Activated CD4-positive, alpha-beta T cell treated with anti-CD3 and anti-CD28 coated beads, Interleukin-2, amount 10 ng/mL, durations not matched to agents 24 days and 14 days (primary cell): ENCODE data around the gene PHEX. TPM values are rescaled to one million over a fixed set of nuclear protein-coding genes. Genes with fewer than 3 reads are reported as not detected.

ENCODE experiments used
- DNase-seq: peaks from one replicate; pipeline ENCODE4 v3.0.0; 2022
- H3K27ac Mint-ChIP-seq: one replicate; pipeline ENCODE4 v1.8.0; 2022; ENCODE audit warnings: mild to moderate bottlenecking, mixed read lengths
- H3K27me3 Mint-ChIP-seq: one replicate; pipeline ENCODE4 v1.8.0; 2022; ENCODE audit warnings: mixed read lengths
- H3K36me3 Mint-ChIP-seq: one replicate; pipeline ENCODE4 v1.8.0; 2022; ENCODE audit warnings: low read depth, mild to moderate bottlenecking, mixed read lengths
- H3K4me1 Mint-ChIP-seq: one replicate; pipeline ENCODE4 v1.8.0; 2021; ENCODE audit warnings: mixed read lengths
- H3K4me3 Mint-ChIP-seq: one replicate; pipeline ENCODE4 v1.8.0; 2022; ENCODE audit warnings: mild to moderate bottlenecking, moderate library complexity, mixed read lengths
- H3K9me3 Mint-ChIP-seq: one replicate; pipeline ENCODE4 v1.8.0; 2021; ENCODE audit warnings: mixed read lengths
- intact Hi-C: fragments of 100-400 bp; cut with micrococcal nuclease; formaldehyde crosslinking; loops from one replicate; pipeline ENCODE4 v1.15.1; 2023
- total RNA-seq: library from RNA; stranded (reverse); gene quantifications from 2 replicates; pipeline ENCODE4 v1.2.3, GENCODE V29; 2022

The PHEX gene
- total RNA-seq, 1 donor from 2014 or later, result 13.4 TPM

DNA sequence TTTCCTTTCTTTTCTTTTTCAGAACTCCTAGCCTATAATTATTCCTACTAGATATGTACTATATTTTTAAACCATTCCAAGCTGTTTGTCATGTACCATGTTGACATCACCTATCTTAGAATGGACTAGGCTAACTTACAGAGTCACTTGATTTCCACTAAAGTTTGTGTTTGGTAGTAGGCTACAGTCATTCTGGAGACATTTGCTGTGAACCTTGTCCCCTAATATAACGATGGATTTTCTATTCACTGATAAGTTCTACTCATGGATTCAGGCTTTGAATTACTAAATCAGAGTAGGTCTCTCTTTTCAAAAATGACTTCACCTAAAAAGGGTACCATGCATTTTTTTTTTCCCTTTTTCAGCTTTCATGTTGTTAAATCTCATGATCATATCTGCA lies 93.4 kb downstream of the PHEX start:
- H3K36me3 Mint-ChIP-seq, result peaks cover 2% of the 10 kb centered on the region
- H3K4me1 Mint-ChIP-seq, result no peaks in the 10 kb centered on the region
- no peak for DNase-seq
- H3K27ac Mint-ChIP-seq, result no peak overlapping the region
- no peak overlapping the region for H3K4me3 Mint-ChIP-seq
- intact Hi-C loops, result no loop called here
- no peaks in the 10 kb centered on the region for H3K9me3 Mint-ChIP-seq
- no peaks in the 10 kb centered on the region for H3K27me3 Mint-ChIP-seq

DNA sequence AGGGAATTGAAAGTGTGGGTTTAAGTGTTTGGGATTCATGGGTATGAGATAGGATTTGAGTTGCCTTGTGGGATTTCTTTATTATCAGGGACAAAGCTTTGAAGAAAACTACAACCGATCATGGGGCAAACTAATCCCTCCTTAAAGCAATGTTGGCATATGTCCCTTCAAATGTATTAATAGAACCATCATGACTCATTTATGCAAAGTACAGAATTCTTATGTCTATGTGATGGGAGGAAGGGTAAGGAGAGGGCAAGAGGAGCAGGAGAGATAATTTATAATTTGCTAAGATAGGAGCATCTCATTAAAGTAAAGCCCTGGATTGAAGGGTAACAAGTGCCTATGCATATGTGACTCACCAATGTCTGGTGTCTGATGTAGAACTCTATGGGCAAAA lies 94.2 kb downstream of the PHEX start:
- no peaks in the 10 kb centered on the region for H3K4me1 Mint-ChIP-seq
- no peak overlapping the region for H3K4me3 Mint-ChIP-seq
- no peaks in the 10 kb centered on the region for H3K36me3 Mint-ChIP-seq
- no peaks in the 10 kb centered on the region for H3K27me3 Mint-ChIP-seq
- H3K27ac Mint-ChIP-seq, result no peak overlapping the region
- intact Hi-C loops, result no loop called here
- DNase-seq, result no peak
- no peaks in the 10 kb centered on the region for H3K9me3 Mint-ChIP-seq

DNA sequence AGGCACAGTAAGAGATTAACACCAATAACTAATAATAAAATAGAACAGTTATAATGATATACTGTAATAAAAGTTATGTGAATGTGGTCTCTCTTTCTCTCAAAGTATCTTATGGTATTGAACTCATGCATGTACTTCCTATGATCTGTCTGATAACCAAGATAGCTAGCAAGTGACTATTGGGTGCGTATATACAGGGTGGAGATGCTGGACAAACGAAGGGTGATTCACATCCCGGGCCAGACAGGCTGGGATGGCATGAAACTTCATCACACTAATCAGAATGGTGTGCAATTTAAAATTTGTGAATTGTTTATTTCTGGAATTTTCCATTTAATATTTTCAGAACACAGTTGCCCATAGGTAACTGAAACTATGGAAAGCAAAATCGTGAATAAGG lies 96.8 kb downstream of the PHEX start:
- no peak overlapping the region for H3K27ac Mint-ChIP-seq
- no peaks in the 10 kb centered on the region for H3K27me3 Mint-ChIP-seq
- no peak for DNase-seq
- intact Hi-C loops, result no loop called here
- H3K4me3 Mint-ChIP-seq, result no peak overlapping the region
- H3K4me1 Mint-ChIP-seq, result no peaks in the 10 kb centered on the region
- H3K36me3 Mint-ChIP-seq, result no peaks in the 10 kb centered on the region
- no peaks in the 10 kb centered on the region for H3K9me3 Mint-ChIP-seq

GRCh38 chrX:22134681-22135080 lies 102.6 kb downstream of the PHEX start:
- intact Hi-C loops, result loop anchor here (1.0 kb wide), 1 partner anchor 145 kb away; no protein-coding TSS in a partner anchor
- no peaks in the 10 kb centered on the region for H3K36me3 Mint-ChIP-seq
- no peak for DNase-seq
- no peak overlapping the region for H3K4me3 Mint-ChIP-seq
- no peaks in the 10 kb centered on the region for H3K27me3 Mint-ChIP-seq
- H3K9me3 Mint-ChIP-seq, result no peaks in the 10 kb centered on the region
- peaks cover 10% of the 10 kb centered on the region for H3K4me1 Mint-ChIP-seq
- no peak overlapping the region for H3K27ac Mint-ChIP-seq

- H3K36me3 Mint-ChIP-seq, result no peaks in the 10 kb centered on the region
- peak overlapping the region; percentile 20 for H3K27ac Mint-ChIP-seq
- no peaks in the 10 kb centered on the region for H3K9me3 Mint-ChIP-seq
- no peak overlapping the region for H3K4me3 Mint-ChIP-seq
- intact Hi-C loops, result loop anchor here (1.0 kb wide), 1 partner anchor 146 kb away; no protein-coding TSS in a partner anchor
- no peaks in the 10 kb centered on the region for H3K27me3 Mint-ChIP-seq
- H3K4me1 Mint-ChIP-seq, result peaks cover 10% of the 10 kb centered on the region
- DNase-seq, result no peak
These were observed 103.1 kb downstream of the PHEX start for GRCh38 chrX:22135171-22135711.

GRCh38 chrX:22135994-22136684 lies 104.0 kb downstream of the PHEX start:
- H3K27ac Mint-ChIP-seq, result peak overlapping the region; percentile 60
- H3K9me3 Mint-ChIP-seq, result no peaks in the 10 kb centered on the region
- no peaks in the 10 kb centered on the region for H3K27me3 Mint-ChIP-seq
- no peaks in the 10 kb centered on the region for H3K36me3 Mint-ChIP-seq
- H3K4me3 Mint-ChIP-seq, result no peak overlapping the region
- intact Hi-C loops, result loop anchor here (1.0 kb wide), 2 partner anchors 147 to 151 kb away; no protein-coding TSS in a partner anchor
- peaks cover 10% of the 10 kb centered on the region for H3K4me1 Mint-ChIP-seq
- DNase-seq, result peak; percentile 70

DNA sequence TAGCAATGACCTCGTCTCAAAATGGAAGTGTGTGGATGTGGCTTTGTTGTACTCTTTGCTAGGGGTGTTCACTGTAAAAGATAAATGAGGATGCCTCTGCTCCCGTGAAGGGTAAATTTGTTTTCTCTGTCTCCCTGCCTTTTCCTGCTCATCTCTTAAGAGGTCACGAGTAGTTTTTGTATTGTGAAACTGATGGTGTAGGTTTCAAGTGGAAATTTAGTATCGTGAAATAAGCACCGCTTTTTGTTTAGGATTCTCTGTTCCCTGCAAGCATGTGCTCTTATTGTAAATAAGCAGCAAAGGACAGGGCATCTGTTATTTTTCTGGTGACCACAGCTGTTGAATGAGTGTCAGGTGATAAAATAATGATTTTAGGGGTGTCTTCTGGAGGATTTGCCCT lies 104.6 kb downstream of the PHEX start:
- DNase-seq, result no peak
- no peak overlapping the region for H3K27ac Mint-ChIP-seq
- H3K9me3 Mint-ChIP-seq, result no peaks in the 10 kb centered on the region
- intact Hi-C loops, result loop anchor here (1.0 kb wide), 1 partner anchor 151 kb away; no protein-coding TSS in a partner anchor
- no peak overlapping the region for H3K4me3 Mint-ChIP-seq
- peaks cover 10% of the 10 kb centered on the region for H3K4me1 Mint-ChIP-seq
- H3K36me3 Mint-ChIP-seq, result no peaks in the 10 kb centered on the region
- H3K27me3 Mint-ChIP-seq, result no peaks in the 10 kb centered on the region

GRCh38 chrX:22139822-22140221 lies 107.7 kb downstream of the PHEX start:
- intact Hi-C loops, result no loop called here
- H3K9me3 Mint-ChIP-seq, result no peaks in the 10 kb centered on the region

DNA sequence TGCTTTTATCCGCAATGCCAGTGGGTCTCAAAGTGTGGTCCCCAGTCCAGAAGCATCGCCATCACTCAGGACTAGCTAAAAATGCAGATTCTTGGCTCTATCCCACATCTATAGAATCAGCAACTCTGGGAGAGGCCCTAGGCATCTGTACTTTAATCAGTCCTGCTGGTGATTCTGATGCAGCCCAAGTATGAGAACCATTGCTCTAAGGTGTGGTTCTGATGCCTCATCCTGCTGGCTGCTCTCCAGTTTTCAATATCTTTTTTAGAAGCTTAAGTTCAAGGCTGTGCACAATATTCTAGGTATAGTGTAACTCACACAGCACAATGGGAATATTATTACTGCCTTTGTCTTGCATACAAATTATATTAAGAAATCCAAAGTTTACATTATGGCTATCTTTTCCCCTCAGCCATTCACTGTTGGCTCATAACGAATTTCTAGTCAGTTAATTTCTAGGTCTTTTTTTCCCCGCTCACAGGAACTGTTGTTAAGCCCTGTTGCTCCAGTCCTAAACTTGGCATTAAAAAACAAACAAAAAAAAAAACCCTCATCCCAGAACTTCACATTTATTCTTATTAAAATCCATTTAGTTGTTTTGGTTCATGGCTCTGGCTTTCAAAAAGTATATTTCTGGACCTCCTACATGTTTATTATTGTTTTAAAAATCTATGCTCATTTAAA lies 109.1 kb downstream of the PHEX start:
- Mint-ChIP-seq H3K27me3 (no peaks in the 10 kb centered on the region), H3K4me1 (peaks cover 1% of the 10 kb centered on the region), H3K36me3 (no peaks in the 10 kb centered on the region), H3K27ac (no peak overlapping the region), H3K4me3 (no peak overlapping the region), H3K9me3 (no peaks in the 10 kb centered on the region)
- intact Hi-C loops, result no loop called here
- DNase-seq, result no peak

More at GRCh38 chrX:22139822-22140221, 107.7 kb downstream of the PHEX start:
- Mint-ChIP-seq H3K4me1 (peaks cover 8% of the 10 kb centered on the region), H3K27ac (no peak overlapping the region), H3K27me3 (no peaks in the 10 kb centered on the region), H3K36me3 (no peaks in the 10 kb centered on the region), H3K4me3 (no peak overlapping the region)
- DNase-seq, result no peak

DNA sequence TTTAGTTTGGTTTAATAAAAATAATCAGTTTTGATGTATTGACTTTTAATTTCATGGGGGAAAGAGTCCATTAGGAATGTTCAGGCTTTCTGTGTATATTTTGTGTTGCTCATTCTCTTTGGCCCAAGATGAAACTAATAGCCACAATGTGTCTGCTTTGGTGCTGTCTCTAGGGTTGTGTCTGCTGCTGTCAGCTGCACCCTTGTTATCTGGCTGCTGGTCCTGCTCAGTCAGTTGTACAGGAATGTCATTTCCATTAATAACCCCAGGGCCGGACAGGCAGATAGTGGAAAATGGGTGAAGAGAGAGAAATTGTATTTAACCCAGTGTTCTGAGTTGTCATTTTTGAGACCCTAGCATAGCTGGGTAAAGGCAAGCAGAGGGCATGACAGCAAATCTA lies 115.1 kb downstream of the PHEX start:
- no peak for DNase-seq
- H3K27me3 Mint-ChIP-seq, result no peaks in the 10 kb centered on the region
- no peak overlapping the region for H3K4me3 Mint-ChIP-seq
- intact Hi-C loops, result no loop called here
- H3K9me3 Mint-ChIP-seq, result no peaks in the 10 kb centered on the region
- H3K36me3 Mint-ChIP-seq, result no peaks in the 10 kb centered on the region
- no peak overlapping the region for H3K27ac Mint-ChIP-seq
- no peaks in the 10 kb centered on the region for H3K4me1 Mint-ChIP-seq

- intact Hi-C loops, result no loop called here
- H3K27ac Mint-ChIP-seq, result no peak overlapping the region
- H3K4me1 Mint-ChIP-seq, result no peaks in the 10 kb centered on the region
These were observed 115.8 kb downstream of the PHEX start for GRCh38 chrX:22147942-22148341.

GRCh38 chrX:22148565-22148964 lies 116.4 kb downstream of the PHEX start:
- DNase-seq, result no peak
- H3K9me3 Mint-ChIP-seq, result no peaks in the 10 kb centered on the region
- H3K27ac Mint-ChIP-seq, result no peak overlapping the region
- no peaks in the 10 kb centered on the region for H3K36me3 Mint-ChIP-seq
- H3K4me1 Mint-ChIP-seq, result no peaks in the 10 kb centered on the region
- intact Hi-C loops, result no loop called here
- H3K27me3 Mint-ChIP-seq, result no peaks in the 10 kb centered on the region
- H3K4me3 Mint-ChIP-seq, result no peak overlapping the region

More at GRCh38 chrX:22147942-22148341, 115.8 kb downstream of the PHEX start:
- DNase-seq, result no peak
- Mint-ChIP-seq H3K27me3 (no peaks in the 10 kb centered on the region), H3K4me3 (no peak overlapping the region), H3K36me3 (no peaks in the 10 kb centered on the region), H3K9me3 (no peaks in the 10 kb centered on the region)

- H3K27ac Mint-ChIP-seq, result no peak overlapping the region
- H3K27me3 Mint-ChIP-seq, result no peaks in the 10 kb centered on the region
These were observed 118.2 kb downstream of the PHEX start for GRCh38 chrX:22150371-22150770.

DNA sequence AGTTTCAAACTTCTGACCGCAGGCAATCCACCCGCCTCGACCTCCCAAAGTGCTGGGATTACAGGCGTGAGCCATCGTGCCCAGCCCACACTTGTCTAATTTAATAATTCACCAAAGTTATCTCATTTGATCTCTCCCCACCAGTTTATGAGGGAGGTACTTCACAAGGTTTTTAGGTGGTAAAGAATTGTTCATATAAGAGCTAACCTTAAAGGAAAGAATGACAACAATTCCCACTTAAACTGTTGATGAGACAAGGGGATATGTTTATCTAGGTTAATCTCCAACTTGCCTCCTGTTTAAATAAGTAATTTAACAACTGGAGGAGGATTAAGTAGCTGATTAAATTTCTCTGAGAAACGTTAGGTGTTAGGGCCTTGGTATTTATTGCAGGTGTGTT lies 123.0 kb downstream of the PHEX start:
- Mint-ChIP-seq H3K36me3 (no peaks in the 10 kb centered on the region), H3K27ac (no peak overlapping the region), H3K27me3 (no peaks in the 10 kb centered on the region), H3K9me3 (no peaks in the 10 kb centered on the region), H3K4me1 (no peaks in the 10 kb centered on the region), H3K4me3 (no peak overlapping the region)
- DNase-seq, result no peak
- intact Hi-C loops, result no loop called here

More at GRCh38 chrX:22150371-22150770, 118.2 kb downstream of the PHEX start:
- Mint-ChIP-seq H3K4me3 (no peak overlapping the region), H3K36me3 (no peaks in the 10 kb centered on the region), H3K4me1 (no peaks in the 10 kb centered on the region), H3K9me3 (no peaks in the 10 kb centered on the region)
- intact Hi-C loops, result no loop called here
- DNase-seq, result no peak
